Spleen (tissue), 7 donors: ENCODE data around the gene SLIT3.

Experiments used
- POLR2A ChIP-seq, 3 donors: fragments of 450-650 bp; IDR thresholded peaks; one replicate each; pipeline ENCODE4 v1.5.1; 2017; ENCODE audit warnings: antibody characterized with exemption in 3 of 3, mild to moderate bottlenecking in 1 of 3
- POLR2AphosphoS5 ChIP-seq, 3 donors: sonication (generic); formaldehyde crosslinking; IDR thresholded peaks; one replicate each; pipeline ENCODE4 v1.5.1; 2017; ENCODE audit warnings: antibody characterized with exemption in 3 of 3
- TF ChIP-seq, protein P1 (sequence below), 11 experiments: fragments of 200-600 bp in 7 of 11; fragments of 450-650 bp in 4 of 11; sonication (generic) in 4 of 11; IDR thresholded peaks in 8 of 11; conservative IDR thresholded peaks in 3 of 11; 1 replicate in 7 of 11; 2 replicates in 4 of 11; pipeline versions ENCODE4 v1.4.0 to v1.8.0; 2016 to 2021; ENCODE audit warnings: antibody characterized with exemption in 11 of 11, inconsistent platforms in 4 of 11, mild to moderate bottlenecking in 1 of 11
- donor health status: DM: no; HTN: no; CAD: no; lungs with moderate emphysema.
- donor health status: DM: no; HTN: no; CAD: no.
- donor health status: DM: no; HTN: no; CAD: no.

DNA sequence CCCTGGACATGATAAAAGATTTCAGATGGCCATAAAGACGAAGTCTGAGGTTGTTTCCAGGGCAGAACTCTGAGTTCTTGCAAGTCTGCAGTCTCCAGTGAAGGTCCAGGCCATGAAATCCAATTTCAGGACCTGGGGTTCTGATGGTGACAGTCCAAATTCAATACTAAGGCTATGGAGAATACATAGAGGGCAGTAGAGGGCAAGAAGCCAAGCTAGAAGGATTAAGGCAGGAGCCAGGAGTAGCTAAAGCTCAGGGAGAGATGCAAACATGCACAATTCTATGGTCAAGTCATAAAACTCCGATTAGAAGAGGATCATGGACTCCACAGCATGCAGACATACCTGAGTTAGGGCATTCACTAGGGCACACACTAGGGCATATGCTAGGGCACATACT lies 11.4 kb downstream of the SLIT3 start:
- TF ChIP-seq, protein P1, sequence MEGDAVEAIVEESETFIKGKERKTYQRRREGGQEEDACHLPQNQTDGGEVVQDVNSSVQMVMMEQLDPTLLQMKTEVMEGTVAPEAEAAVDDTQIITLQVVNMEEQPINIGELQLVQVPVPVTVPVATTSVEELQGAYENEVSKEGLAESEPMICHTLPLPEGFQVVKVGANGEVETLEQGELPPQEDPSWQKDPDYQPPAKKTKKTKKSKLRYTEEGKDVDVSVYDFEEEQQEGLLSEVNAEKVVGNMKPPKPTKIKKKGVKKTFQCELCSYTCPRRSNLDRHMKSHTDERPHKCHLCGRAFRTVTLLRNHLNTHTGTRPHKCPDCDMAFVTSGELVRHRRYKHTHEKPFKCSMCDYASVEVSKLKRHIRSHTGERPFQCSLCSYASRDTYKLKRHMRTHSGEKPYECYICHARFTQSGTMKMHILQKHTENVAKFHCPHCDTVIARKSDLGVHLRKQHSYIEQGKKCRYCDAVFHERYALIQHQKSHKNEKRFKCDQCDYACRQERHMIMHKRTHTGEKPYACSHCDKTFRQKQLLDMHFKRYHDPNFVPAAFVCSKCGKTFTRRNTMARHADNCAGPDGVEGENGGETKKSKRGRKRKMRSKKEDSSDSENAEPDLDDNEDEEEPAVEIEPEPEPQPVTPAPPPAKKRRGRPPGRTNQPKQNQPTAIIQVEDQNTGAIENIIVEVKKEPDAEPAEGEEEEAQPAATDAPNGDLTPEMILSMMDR (IDR thresholded peaks at IDR 0.05 in 8 of 11, conservative IDR thresholded peaks at IDR 0.05 in 3 of 11), result no peak
- TF ChIP-seq POLR2A (IDR thresholded peaks at IDR 0.05) (no peak), POLR2AphosphoS5 (IDR thresholded peaks at IDR 0.05) (no peak)
